ACC112 (cell line): Measurements from ENCODE around the gene TMEM165.
"Not testable (repeated sequence)": the region's sequence is repeated elsewhere in the genome, so short reads cannot be mapped to it uniquely, and the experiment has no call there.

Experiments
- H2AFZ ChIP-seq: fragments of 200-600 bp; sonication (generic); one replicate; pipeline ENCODE4 v1.6.0; 2017; ENCODE audit warnings: antibody characterized with exemption, low read length; ENCODE audit not compliant: unreplicated experiment
- H3K27ac ChIP-seq: fragments of 200-600 bp; sonication (generic); 2 replicates; pipeline ENCODE4 v1.5.1; 2014; ENCODE audit warnings: low read depth, mild to moderate bottlenecking, antibody characterized with exemption, low read length, moderate library complexity
- H3K27me3 ChIP-seq: fragments of 200-600 bp; sonication (generic); 2 replicates; pipeline ENCODE4 v1.6.1; 2014; ENCODE audit warnings: mild to moderate bottlenecking, antibody characterized with exemption, low read length, moderate library complexity, mixed read lengths; ENCODE audit not compliant: insufficient read depth
- H3K36me3 ChIP-seq: fragments of 200-600 bp; sonication (generic); 2 replicates; pipeline ENCODE4 v1.6.1; 2016; ENCODE audit warnings: mild to moderate bottlenecking, antibody characterized with exemption, low read length, moderate library complexity, mixed read lengths; ENCODE audit not compliant: insufficient read depth
- H3K4me1 ChIP-seq: fragments of 200-600 bp; sonication (generic); one replicate; pipeline ENCODE4 v1.6.1; 2016; ENCODE audit warnings: low read length, mixed read lengths; ENCODE audit not compliant: insufficient read depth, unreplicated experiment, control insufficient read depth
- H3K4me3 ChIP-seq: fragments of 200-600 bp; sonication (generic); 2 replicates; pipeline ENCODE4 v1.5.1; 2014; ENCODE audit warnings: mild to moderate bottlenecking, low read depth, low read length
- H3K79me2 ChIP-seq: fragments of 200-600 bp; sonication (generic); one replicate; pipeline ENCODE4 v1.6.0; 2016; ENCODE audit warnings: low read length; ENCODE audit not compliant: control insufficient read depth, unreplicated experiment, insufficient read depth

TMEM165 gene

GRCh38 chr4:55354648-55355047, 41.1 kb upstream of the TMEM165 start:
- H2AFZ ChIP-seq: no peak overlapping the region
- H3K27ac ChIP-seq: no peak overlapping the region
- H3K4me3 ChIP-seq: no peak overlapping the region
- H3K27me3 ChIP-seq: no peaks in the 10 kb centered on the region
- H3K4me1 ChIP-seq: peaks cover 36% of the 10 kb centered on the region
- H3K79me2 ChIP-seq: peaks cover 3% of the 10 kb centered on the region
- H3K36me3 ChIP-seq: peaks cover 16% of the 10 kb centered on the region; the same call in 1 of the 2 replicates

GRCh38 chr4:55355555-55355954, 40.2 kb upstream of the TMEM165 start:
- Histone ChIP-seq H3K79me2 (no peaks in the 10 kb centered on the region), H3K4me1 (peaks cover 35% of the 10 kb centered on the region), H3K27ac (no peak overlapping the region), H2AFZ (no peak overlapping the region), H3K4me3 (no peak overlapping the region), H3K36me3 (peaks cover 16% of the 10 kb centered on the region; the same call in 1 of the 2 replicates), H3K27me3 (no peaks in the 10 kb centered on the region)

- H3K4me3 ChIP-seq: no peak overlapping the region
- no peaks in the 10 kb centered on the region for H3K79me2 ChIP-seq
- H3K27me3 ChIP-seq: no peaks in the 10 kb centered on the region
- no peak overlapping the region for H3K27ac ChIP-seq
- peaks cover 11% of the 10 kb centered on the region; the same call in 1 of the 2 replicates for H3K36me3 ChIP-seq
- H3K4me1 ChIP-seq: peaks cover 31% of the 10 kb centered on the region
- no peak overlapping the region for H2AFZ ChIP-seq
Observed at GRCh38 chr4:55356991-55357461, 38.7 kb upstream of the TMEM165 start.

- H3K79me2 ChIP-seq: no peaks in the 10 kb centered on the region
- H3K27ac ChIP-seq: peak overlapping the region; percentile 90
- H2AFZ ChIP-seq: no peak overlapping the region
- H3K36me3 ChIP-seq: no peaks in the 10 kb centered on the region
- peaks cover 31% of the 10 kb centered on the region for H3K4me1 ChIP-seq
- H3K27me3 ChIP-seq: no peaks in the 10 kb centered on the region
- H3K4me3 ChIP-seq: peak overlapping the region; percentile 61; the same call in 1 of the 2 replicates
Observed at GRCh38 chr4:55358246-55358645, 37.5 kb upstream of the TMEM165 start.

- Histone ChIP-seq H3K36me3 (no peaks in the 10 kb centered on the region), H2AFZ (peak overlapping the region; percentile 86), H3K4me1 (peaks cover 31% of the 10 kb centered on the region), H3K27ac (peak overlapping the region; percentile 90), H3K79me2 (no peaks in the 10 kb centered on the region), H3K4me3 (peak overlapping the region; percentile 61), H3K27me3 (no peaks in the 10 kb centered on the region)
Observed at GRCh38 chr4:55358668-55359067, 37.1 kb upstream of the TMEM165 start.

GRCh38 chr4:55359397-55359916, 36.3 kb upstream of the TMEM165 start:
- H3K79me2 ChIP-seq: no peaks in the 10 kb centered on the region
- H3K36me3 ChIP-seq: no peaks in the 10 kb centered on the region
- H3K27ac ChIP-seq: peak overlapping the region; percentile 90
- H2AFZ ChIP-seq: peak overlapping the region; percentile 86
- no peaks in the 10 kb centered on the region for H3K27me3 ChIP-seq
- peak overlapping the region; percentile 61 for H3K4me3 ChIP-seq
- peaks cover 31% of the 10 kb centered on the region for H3K4me1 ChIP-seq

GRCh38 chr4:55362938-55363337, 32.8 kb upstream of the TMEM165 start:
- H3K4me3 ChIP-seq, H3K27ac ChIP-seq, H3K36me3 ChIP-seq, H2AFZ ChIP-seq, H3K79me2 ChIP-seq, H3K27me3 ChIP-seq: not testable (repeated sequence)
- H3K4me1 ChIP-seq: peaks cover 17% of the 10 kb centered on the region

- H3K4me1 ChIP-seq: peaks cover 9% of the 10 kb centered on the region
- H2AFZ ChIP-seq: no peak overlapping the region
- H3K27ac ChIP-seq: no peak overlapping the region
- H3K4me3 ChIP-seq: no peak overlapping the region
- no peaks in the 10 kb centered on the region for H3K79me2 ChIP-seq
- no peaks in the 10 kb centered on the region for H3K27me3 ChIP-seq
- H3K36me3 ChIP-seq: peaks cover 5% of the 10 kb centered on the region; the same call in 1 of the 2 replicates
Observed at GRCh38 chr4:55363691-55364351, 31.9 kb upstream of the TMEM165 start.

- Histone ChIP-seq H2AFZ (no peak overlapping the region), H3K27ac (no peak overlapping the region), H3K4me3 (no peak overlapping the region)
Observed at GRCh38 chr4:55364691-55365344, 30.9 kb upstream of the TMEM165 start.

GRCh38 chr4:55365345-55365728, 30.4 kb upstream of the TMEM165 start:
- Histone ChIP-seq H3K36me3 (peaks cover 5% of the 10 kb centered on the region; the same call in 1 of the 2 replicates), H3K4me1 (no peaks in the 10 kb centered on the region)

More at GRCh38 chr4:55364691-55365344, 30.9 kb upstream of the TMEM165 start:
- Histone ChIP-seq H3K79me2 (no peaks in the 10 kb centered on the region), H3K4me1 (no peaks in the 10 kb centered on the region), H3K27me3 (no peaks in the 10 kb centered on the region), H3K36me3 (peaks cover 5% of the 10 kb centered on the region; the same call in 1 of the 2 replicates)

More at GRCh38 chr4:55365345-55365728, 30.4 kb upstream of the TMEM165 start:
- H3K79me2 ChIP-seq: no peaks in the 10 kb centered on the region
- H2AFZ ChIP-seq: no peak overlapping the region
- no peaks in the 10 kb centered on the region for H3K27me3 ChIP-seq
- H3K27ac ChIP-seq: no peak overlapping the region
- no peak overlapping the region for H3K4me3 ChIP-seq
